SU-DHL-6 (cell line): ENCODE results near the gene CCDC80.
"Not testable (repeated sequence)": the region's sequence is repeated elsewhere in the genome, so short reads cannot be mapped to it uniquely, and the experiment has no call there.

Experiments used
- H2AFZ ChIP-seq: fragments of 200-600 bp; sonication (generic); 2 replicates; pipeline ENCODE4 v1.6.1; 2014; ENCODE audit warnings: low read depth, mild to moderate bottlenecking, moderate library complexity, mixed read lengths, antibody characterized with exemption, low read length; ENCODE audit not compliant: severe bottlenecking
- H3F3A ChIP-seq: fragments of 200-600 bp; shearing (Covaris generic); 2 replicates; pipeline ENCODE4 v1.6.0; 2016; ENCODE audit warnings: antibody characterized with exemption, mild to moderate bottlenecking; ENCODE audit not compliant: insufficient read depth
- H3K27ac ChIP-seq: fragments of 200-600 bp; sonication (generic); 2 replicates; pipeline ENCODE4 v1.5.1; 2016; ENCODE audit warnings: low read depth, mild to moderate bottlenecking, low read length, moderate library complexity, mixed read lengths
- H3K27me3 ChIP-seq: fragments of 200-600 bp; sonication (generic), shearing (Covaris generic); 2 replicates; pipeline ENCODE4 v1.6.0; 2014; ENCODE audit warnings: mild to moderate bottlenecking, low read length
- H3K36me3 ChIP-seq: fragments of 200-600 bp; sonication (generic); 2 replicates; pipeline ENCODE4 v1.6.1; 2014; ENCODE audit warnings: mild to moderate bottlenecking, low read length, mixed read lengths
- H3K4me2 ChIP-seq: fragments of 300-600, 200-600 bp; shearing (Covaris generic), sonication (generic); 2 replicates; pipeline ENCODE4 v1.6.0; 2014; ENCODE audit warnings: low read length, low read depth, mild to moderate bottlenecking; ENCODE audit not compliant: poor library complexity, severe bottlenecking
- H3K4me3 ChIP-seq: fragments of 200-600 bp; sonication (generic); 2 replicates; pipeline ENCODE4 v1.5.1; 2014; ENCODE audit warnings: antibody characterized with exemption, low read length, mild to moderate bottlenecking, mixed read lengths; ENCODE audit not compliant: insufficient read depth, poor library complexity, severe bottlenecking
- H3K79me2 ChIP-seq: fragments of 200-600 bp; sonication (generic); 2 replicates; pipeline ENCODE4 v1.6.1; 2014; ENCODE audit warnings: mild to moderate bottlenecking, low read length, moderate library complexity; ENCODE audit not compliant: insufficient read depth
- H3K9ac ChIP-seq: fragments of 200-600 bp; sonication (generic); 2 replicates; pipeline ENCODE4 v1.7.0; 2014; ENCODE audit warnings: mild to moderate bottlenecking, low read length
- H3K9me2 ChIP-seq: fragments of 200-600 bp; sonication (generic); replicated peaks from 2 replicates; pipeline ENCODE4 v1.6.1; 2014; ENCODE audit warnings: low read length; ENCODE audit not compliant: insufficient read depth
- H3K9me3 ChIP-seq: fragments of 200-600 bp; sonication (generic); 2 replicates; pipeline ENCODE4 v1.6.1; 2014; ENCODE audit warnings: low read length, mixed read lengths; ENCODE audit not compliant: insufficient read depth
- H4K20me1 ChIP-seq: fragments of 200-600 bp; sonication (generic); 2 replicates; pipeline ENCODE4 v1.6.1; 2014; ENCODE audit warnings: low read depth, mild to moderate bottlenecking, antibody characterized with exemption, low read length, moderate library complexity, mixed read lengths
- CTCF ChIP-seq: fragments of 200-600 bp; sonication (generic); IDR thresholded peaks from one replicate; pipeline ENCODE4 v1.5.1; 2017; ENCODE audit warnings: antibody characterized with exemption, mild to moderate bottlenecking, low read length, moderate library complexity; ENCODE audit not compliant: insufficient read depth, poor library complexity, severe bottlenecking
- EZH2phosphoT487 ChIP-seq: fragments of 200-600 bp; sonication (generic), shearing (Covaris generic); conservative IDR thresholded peaks from 2 replicates; pipeline ENCODE4 v1.6.1; 2018; ENCODE audit warnings: mild to moderate bottlenecking, antibody characterized with exemption, low read length, moderate library complexity, mixed read lengths

Gene CCDC80

GRCh38 chr3:112569265-112569664 is 71.7 kb downstream of the CCDC80 start:
- no peaks in the 10 kb centered on the region for H3K9me2 ChIP-seq
- H3K9me3 ChIP-seq = no peaks in the 10 kb centered on the region
- TF ChIP-seq CTCF = no peak
- TF ChIP-seq EZH2phosphoT487 = no peak
- no peaks in the 10 kb centered on the region for H3K79me2 ChIP-seq
- H3K36me3 ChIP-seq = peaks cover 36% of the 10 kb centered on the region
- no peaks in the 10 kb centered on the region for H4K20me1 ChIP-seq
- H2AFZ ChIP-seq = no peak overlapping the region
- no peak overlapping the region for H3K4me3 ChIP-seq
- H3K27me3 ChIP-seq = no peaks in the 10 kb centered on the region
- H3F3A ChIP-seq = peaks cover 4% of the 10 kb centered on the region; the same call in 1 of the 2 replicates
- no peak overlapping the region for H3K9ac ChIP-seq
- H3K27ac ChIP-seq = no peak overlapping the region
- no peak overlapping the region for H3K4me2 ChIP-seq

DNA sequence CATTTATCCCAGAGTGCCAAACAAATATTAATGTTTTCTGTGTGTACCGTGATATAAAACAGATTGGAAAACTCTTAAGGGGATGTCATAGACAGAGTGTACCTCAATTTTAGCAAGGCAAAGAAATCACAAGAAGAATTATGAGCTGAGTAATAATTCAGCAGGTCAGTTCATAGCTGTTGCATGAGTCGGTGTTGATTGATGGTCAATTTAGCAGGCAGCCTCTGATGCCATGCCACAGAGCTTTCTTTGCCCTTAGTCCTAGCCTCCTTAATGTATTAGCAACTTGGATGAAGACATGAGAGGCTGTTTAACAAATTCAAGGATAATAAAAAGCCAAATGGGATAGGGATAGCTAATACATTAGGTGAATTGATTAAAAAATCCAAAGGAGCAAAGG is 72.3 kb downstream of the CCDC80 start:
- H2AFZ ChIP-seq = no peak overlapping the region
- H4K20me1 ChIP-seq = no peaks in the 10 kb centered on the region
- H3K79me2 ChIP-seq = peaks cover 6% of the 10 kb centered on the region; the same call in 1 of the 2 replicates
- TF ChIP-seq EZH2phosphoT487 (no peak), CTCF (no peak)
- peaks cover 4% of the 10 kb centered on the region; the same call in 1 of the 2 replicates for H3F3A ChIP-seq
- no peaks in the 10 kb centered on the region for H3K27me3 ChIP-seq
- no peak overlapping the region for H3K9ac ChIP-seq
- peaks cover 30% of the 10 kb centered on the region for H3K36me3 ChIP-seq
- H3K9me2 ChIP-seq = no peaks in the 10 kb centered on the region
- H3K4me3 ChIP-seq = no peak overlapping the region
- no peak overlapping the region for H3K4me2 ChIP-seq
- H3K9me3 ChIP-seq = no peaks in the 10 kb centered on the region
- H3K27ac ChIP-seq = no peak overlapping the region

DNA sequence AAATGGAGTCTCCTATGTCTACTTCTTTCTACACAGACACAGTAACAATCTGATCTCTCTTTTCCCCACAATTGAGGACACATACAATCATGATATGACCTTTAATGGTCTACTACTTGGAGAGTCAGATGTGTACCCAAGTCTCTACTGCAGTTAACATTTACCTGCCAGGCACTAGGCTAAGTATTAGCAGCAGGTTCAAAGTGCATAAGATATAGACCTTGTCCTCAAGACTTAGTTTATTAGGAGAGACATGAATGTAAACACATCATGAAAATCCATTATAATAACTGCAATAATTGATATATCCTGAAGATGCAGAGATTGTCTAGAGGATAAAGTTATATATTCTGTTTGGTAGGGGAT is 76.0 kb downstream of the CCDC80 start:
- H3K27ac ChIP-seq = no peak overlapping the region
- no peaks in the 10 kb centered on the region for H3F3A ChIP-seq
- peaks cover 34% of the 10 kb centered on the region for H3K79me2 ChIP-seq
- no peak for TF ChIP-seq CTCF
- no peaks in the 10 kb centered on the region for H4K20me1 ChIP-seq
- H3K9ac ChIP-seq = no peak overlapping the region
- no peaks in the 10 kb centered on the region for H3K9me2 ChIP-seq
- no peak overlapping the region for H3K4me3 ChIP-seq
- H2AFZ ChIP-seq = no peak overlapping the region
- H3K36me3 ChIP-seq = peaks cover 9% of the 10 kb centered on the region; the same call in 1 of the 2 replicates
- no peaks in the 10 kb centered on the region for H3K27me3 ChIP-seq
- no peak overlapping the region for H3K4me2 ChIP-seq
- no peaks in the 10 kb centered on the region for H3K9me3 ChIP-seq

GRCh38 chr3:112564247-112564939 is 76.5 kb downstream of the CCDC80 start:
- not testable (repeated sequence) for H4K20me1 ChIP-seq, H3K27ac ChIP-seq, H3K36me3 ChIP-seq, H3F3A ChIP-seq, H3K9me2 ChIP-seq, H3K27me3 ChIP-seq, H3K4me3 ChIP-seq, H2AFZ ChIP-seq, H3K9me3 ChIP-seq, H3K4me2 ChIP-seq, H3K9ac ChIP-seq
- peaks cover 39% of the 10 kb centered on the region for H3K79me2 ChIP-seq
